HepG2 (cell line): ENCODE results near the gene SGMS1. TPM values are rescaled to one million over a fixed set of nuclear protein-coding genes. Genes with fewer than 3 reads are reported as not detected.

ENCODE experiments used
- ADNP ChIP-seq: sonication (generic); formaldehyde crosslinking; IDR thresholded peaks from 2 replicates; pipeline ENCODE4 v1.4.0; 2020; ENCODE audit warnings: missing genetic modification reagents
- ARHGAP35 ChIP-seq: sonication (generic); formaldehyde crosslinking; IDR thresholded peaks from 2 replicates; pipeline ENCODE4 v1.9.0; 2022; ENCODE audit warnings: mild to moderate bottlenecking, inconsistent platforms, moderate library complexity, missing genetic modification reagents, borderline replicate concordance
- ARNT2 ChIP-seq: sonication (generic); formaldehyde crosslinking; IDR thresholded peaks from 2 replicates; pipeline ENCODE4 v1.8.0; 2022; ENCODE audit warnings: mild to moderate bottlenecking, low read depth, missing genetic modification reagents, moderate library complexity
- EHMT2 ChIP-seq: fragments of 200-600 bp; sonication (generic); IDR thresholded peaks from 2 replicates; pipeline ENCODE4 v1.7.0; 2017; ENCODE audit warnings: antibody characterized with exemption, low read depth, low read length, borderline replicate concordance
- ISL2 ChIP-seq: sonication (generic); formaldehyde crosslinking; IDR thresholded peaks from 2 replicates; pipeline ENCODE4 v1.5.0; 2020; ENCODE audit warnings: missing genetic modification reagents
- KDM3A ChIP-seq: IDR thresholded peaks from 2 replicates; pipeline ENCODE4 v1.6.1; 2018; ENCODE audit warnings: low read depth, missing compliant biosample characterization
- KLF12 ChIP-seq: sonication (generic); formaldehyde crosslinking; IDR thresholded peaks from 2 replicates; pipeline ENCODE4 v1.4.0; 2020; ENCODE audit warnings: missing genetic modification reagents, borderline replicate concordance
- MEIS1 ChIP-seq: sonication (generic); formaldehyde crosslinking; IDR thresholded peaks from 2 replicates; pipeline ENCODE4 v1.9.0; 2021; ENCODE audit warnings: mild to moderate bottlenecking, missing genetic modification reagents, moderate library complexity, borderline replicate concordance
- NAIF1 ChIP-seq: sonication (generic); formaldehyde crosslinking; IDR thresholded peaks from 2 replicates; pipeline ENCODE4 v1.5.0; 2020; ENCODE audit warnings: mild to moderate bottlenecking, missing genetic modification reagents, borderline replicate concordance
- POLR2A ChIP-seq, 2 experiments: IDR thresholded peaks; 2 replicates each; pipeline ENCODE4 v1.6.1; 2011; ENCODE audit warnings: low read depth in 2 of 2, low read length in 2 of 2, mild to moderate bottlenecking in 1 of 2, moderate library complexity in 1 of 2; ENCODE audit not compliant: insufficient read depth in 1 of 2
- PPARG ChIP-seq: conservative IDR thresholded peaks from 2 replicates; pipeline ENCODE4 v1.6.1; 2016; ENCODE audit warnings: missing biosample characterization, missing genetic modification reagents
- RAD51 ChIP-seq: fragments of 450-650 bp; IDR thresholded peaks from 2 replicates; pipeline ENCODE4 v1.6.1; 2016; ENCODE audit warnings: borderline replicate concordance
- RCOR2 ChIP-seq: IDR thresholded peaks from 2 replicates; pipeline ENCODE4 v1.6.1; 2016; ENCODE audit warnings: missing biosample characterization, missing genetic modification reagents
- RFX3 ChIP-seq: IDR thresholded peaks from 2 replicates; pipeline ENCODE4 v1.6.1; 2016; ENCODE audit warnings: missing biosample characterization, missing genetic modification reagents
- SAFB2 ChIP-seq: sonication (generic); formaldehyde crosslinking; IDR thresholded peaks from 2 replicates; pipeline ENCODE4 v1.5.1; 2020; ENCODE audit warnings: missing genetic modification reagents, low read depth, mild to moderate bottlenecking, borderline replicate concordance
- SOX5 ChIP-seq: IDR thresholded peaks from 2 replicates; pipeline ENCODE4 v1.6.1; 2016; ENCODE audit warnings: borderline replicate concordance
- TEAD2 ChIP-seq: sonication (generic); formaldehyde crosslinking; IDR thresholded peaks from 2 replicates; pipeline ENCODE4 v1.9.0; 2021; ENCODE audit warnings: missing genetic modification reagents
- ZC3H4 ChIP-seq: sonication (generic); formaldehyde crosslinking; IDR thresholded peaks from 2 replicates; pipeline ENCODE4 v1.4.0; 2020; ENCODE audit warnings: missing genetic modification reagents, borderline replicate concordance
- ZFX ChIP-seq: sonication (generic); formaldehyde crosslinking; IDR thresholded peaks from 2 replicates; pipeline ENCODE4 v1.4.0; 2020; ENCODE audit warnings: mild to moderate bottlenecking, low read depth, missing genetic modification reagents, moderate library complexity
- ZFY ChIP-seq: sonication (generic); formaldehyde crosslinking; IDR thresholded peaks from 2 replicates; pipeline ENCODE4 v1.4.0; 2020; ENCODE audit warnings: missing genetic modification reagents
- ZSCAN29 ChIP-seq: sonication (generic); formaldehyde crosslinking; conservative IDR thresholded peaks from 2 replicates; pipeline ENCODE4 v1.4.0; 2020; ENCODE audit warnings: mild to moderate bottlenecking, missing genetic modification reagents
- polyA plus RNA-seq, 8 experiments: library from polyadenylated mRNA; depleted of rRNA in 3 of 8; stranded (reverse) in 7 of 8; unstranded in 1 of 8; fragments of >200 nt; fragmentation: Illumina TruSeq in 4 of 8; extraction: Trizol in 4 of 8; gene quantifications; 2 replicates each; pipeline versions ENCODE4 v1.2.1 to v1.2.3, GENCODE V29; 2011 to 2016; ENCODE audit warnings: low read depth in 4 of 8, missing spikeins in 1 of 8, mixed read lengths in 1 of 8; ENCODE audit not compliant: insufficient read depth in 1 of 8
- total RNA-seq, 5 experiments: library from RNA; depleted of rRNA; stranded (reverse); fragments of >200 nt; fragmentation: Illumina TruSeq; extraction: Trizol; gene quantifications; 2 replicates each; pipeline ENCODE4 v1.2.3, GENCODE V29; 2016; ENCODE audit warnings: low read depth in 1 of 5
- TF ChIP-seq, protein P1 (sequence below): sonication (generic); formaldehyde crosslinking; IDR thresholded peaks from 2 replicates; pipeline ENCODE4 v1.8.0; 2022; ENCODE audit warnings: mild to moderate bottlenecking, missing genetic modification reagents, moderate library complexity
- TF ChIP-seq, protein P2 (sequence below): IDR thresholded peaks from 2 replicates; pipeline ENCODE4 v1.6.1; 2016; ENCODE audit warnings: missing compliant biosample characterization, missing genetic modification reagents, borderline replicate concordance
- TF ChIP-seq, protein P3 (sequence below), 2 experiments: fragments of 450-650 bp in 1 of 2; sonication (generic) in 1 of 2; formaldehyde crosslinking; IDR thresholded peaks; 2 replicates each; pipeline versions ENCODE4 v1.5.0 to v1.8.0; 2020 to 2022; ENCODE audit warnings: mild to moderate bottlenecking in 1 of 2, missing genetic modification reagents in 1 of 2
- TF ChIP-seq, protein P4 (sequence below): sonication (generic); formaldehyde crosslinking; conservative IDR thresholded peaks from 2 replicates; pipeline ENCODE4 v1.4.0; 2020; ENCODE audit warnings: missing genetic modification reagents

The SGMS1 gene
- total and polyA plus RNA-seq, 2 of the 13 experiments (the other 11 are each of a cell fraction or from before 2014, with no cell fraction given): 6.5 to 15.1 TPM

GRCh38 chr10:50572017-50572491 lies 51.7 kb downstream of the SGMS1 start (continued):
- TF ChIP-seq, protein P1, sequence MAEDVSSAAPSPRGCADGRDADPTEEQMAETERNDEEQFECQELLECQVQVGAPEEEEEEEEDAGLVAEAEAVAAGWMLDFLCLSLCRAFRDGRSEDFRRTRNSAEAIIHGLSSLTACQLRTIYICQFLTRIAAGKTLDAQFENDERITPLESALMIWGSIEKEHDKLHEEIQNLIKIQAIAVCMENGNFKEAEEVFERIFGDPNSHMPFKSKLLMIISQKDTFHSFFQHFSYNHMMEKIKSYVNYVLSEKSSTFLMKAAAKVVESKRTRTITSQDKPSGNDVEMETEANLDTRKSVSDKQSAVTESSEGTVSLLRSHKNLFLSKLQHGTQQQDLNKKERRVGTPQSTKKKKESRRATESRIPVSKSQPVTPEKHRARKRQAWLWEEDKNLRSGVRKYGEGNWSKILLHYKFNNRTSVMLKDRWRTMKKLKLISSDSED (CRISPR knock-in tag): no peak
- no peak for TF ChIP-seq ARHGAP35 (CRISPR knock-in tag)
- TF ChIP-seq, protein P2, sequence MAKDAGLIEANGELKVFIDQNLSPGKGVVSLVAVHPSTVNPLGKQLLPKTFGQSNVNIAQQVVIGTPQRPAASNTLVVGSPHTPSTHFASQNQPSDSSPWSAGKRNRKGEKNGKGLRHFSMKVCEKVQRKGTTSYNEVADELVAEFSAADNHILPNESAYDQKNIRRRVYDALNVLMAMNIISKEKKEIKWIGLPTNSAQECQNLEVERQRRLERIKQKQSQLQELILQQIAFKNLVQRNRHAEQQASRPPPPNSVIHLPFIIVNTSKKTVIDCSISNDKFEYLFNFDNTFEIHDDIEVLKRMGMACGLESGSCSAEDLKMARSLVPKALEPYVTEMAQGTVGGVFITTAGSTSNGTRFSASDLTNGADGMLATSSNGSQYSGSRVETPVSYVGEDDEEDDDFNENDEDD (CRISPR knock-in tag): no peak
- TF ChIP-seq ISL2 (CRISPR knock-in tag): 0 out of 2 replicates have a peak, but pooled peaks have one; percentile 40
- TF ChIP-seq RAD51: no peak
- no peak for TF ChIP-seq ZC3H4 (CRISPR knock-in tag)
- 0 out of 2 replicates have a peak, but pooled peaks have one; percentile 74 for TF ChIP-seq KDM3A (CRISPR knock-in tag)
- TF ChIP-seq PPARG (CRISPR knock-in tag): peak; percentile 84
- no peak for TF ChIP-seq POLR2A (IDR thresholded peaks at IDR 0.05; ENCODE audit: insufficient read depth in 1 of 2, low read depth in 2 of 2, low read length in 2 of 2)
- TF ChIP-seq SOX5 (CRISPR knock-in tag): peak; percentile 90
- no peak for TF ChIP-seq ZFX (CRISPR knock-in tag)
- TF ChIP-seq, protein P3, sequence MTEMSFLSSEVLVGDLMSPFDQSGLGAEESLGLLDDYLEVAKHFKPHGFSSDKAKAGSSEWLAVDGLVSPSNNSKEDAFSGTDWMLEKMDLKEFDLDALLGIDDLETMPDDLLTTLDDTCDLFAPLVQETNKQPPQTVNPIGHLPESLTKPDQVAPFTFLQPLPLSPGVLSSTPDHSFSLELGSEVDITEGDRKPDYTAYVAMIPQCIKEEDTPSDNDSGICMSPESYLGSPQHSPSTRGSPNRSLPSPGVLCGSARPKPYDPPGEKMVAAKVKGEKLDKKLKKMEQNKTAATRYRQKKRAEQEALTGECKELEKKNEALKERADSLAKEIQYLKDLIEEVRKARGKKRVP (CRISPR knock-in tag; IDR thresholded peaks at IDR 0.05): peak; percentile 76 to 100; a peak in 3 of 4 replicates
- no peak for TF ChIP-seq KLF12
- 0 out of 2 replicates have a peak, but pooled peaks have one; percentile 52 for TF ChIP-seq ZSCAN29 (CRISPR knock-in tag)
- no peak for TF ChIP-seq SAFB2 (CRISPR knock-in tag)
- no peak for TF ChIP-seq ZFY
- TF ChIP-seq RCOR2 (CRISPR knock-in tag): peak; percentile 83
- TF ChIP-seq MEIS1: no peak
- TF ChIP-seq, protein P4, sequence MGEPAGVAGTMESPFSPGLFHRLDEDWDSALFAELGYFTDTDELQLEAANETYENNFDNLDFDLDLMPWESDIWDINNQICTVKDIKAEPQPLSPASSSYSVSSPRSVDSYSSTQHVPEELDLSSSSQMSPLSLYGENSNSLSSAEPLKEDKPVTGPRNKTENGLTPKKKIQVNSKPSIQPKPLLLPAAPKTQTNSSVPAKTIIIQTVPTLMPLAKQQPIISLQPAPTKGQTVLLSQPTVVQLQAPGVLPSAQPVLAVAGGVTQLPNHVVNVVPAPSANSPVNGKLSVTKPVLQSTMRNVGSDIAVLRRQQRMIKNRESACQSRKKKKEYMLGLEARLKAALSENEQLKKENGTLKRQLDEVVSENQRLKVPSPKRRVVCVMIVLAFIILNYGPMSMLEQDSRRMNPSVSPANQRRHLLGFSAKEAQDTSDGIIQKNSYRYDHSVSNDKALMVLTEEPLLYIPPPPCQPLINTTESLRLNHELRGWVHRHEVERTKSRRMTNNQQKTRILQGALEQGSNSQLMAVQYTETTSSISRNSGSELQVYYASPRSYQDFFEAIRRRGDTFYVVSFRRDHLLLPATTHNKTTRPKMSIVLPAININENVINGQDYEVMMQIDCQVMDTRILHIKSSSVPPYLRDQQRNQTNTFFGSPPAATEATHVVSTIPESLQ (CRISPR knock-in tag): no peak
- peak; percentile 77; the same call in 1 of the 2 replicates for TF ChIP-seq EHMT2
- TF ChIP-seq TEAD2: no peak
- no peak for TF ChIP-seq ADNP (CRISPR knock-in tag)
- no peak for TF ChIP-seq NAIF1
- no peak for TF ChIP-seq ARNT2 (CRISPR knock-in tag)
- TF ChIP-seq RFX3 (CRISPR knock-in tag): peak; percentile 68
